Activated T-cell treated with anti-CD3 and anti-CD28 coated beads, Interleukin-2, amount 50 U/mL, for 1 hour (primary cell): ENCODE measurements around the gene PSMB5.
"Not testable (repeated sequence)": the region's sequence is repeated elsewhere in the genome, so short reads cannot be mapped to it uniquely, and the experiment has no call there.

Experiments used
- DNase-seq: peaks from one replicate; pipeline ENCODE4 v3.0.0-alpha.2; 2020

Gene PSMB5

GRCh38 chr14:23013054-23013748, 21.5 kb downstream of the PSMB5 start:
- DNase-seq: no peak

- peak; percentile 78 for DNase-seq
Observed at GRCh38 chr14:23009939-23010726, 24.6 kb downstream of the PSMB5 start, which contains the start of gene C14orf93. Gene C14orf93, minus strand, starts transcription at chr14:23010143. Its CDS starts 11,120 bp downstream, at chr14:22999023.

- DNase-seq: no peak
Observed at GRCh38 chr14:23009483-23009938, 25.2 kb downstream of the PSMB5 start.

- DNase-seq: no peak
Observed at GRCh38 chr14:23008831-23009230, 25.9 kb downstream of the PSMB5 start.

- DNase-seq: peak; percentile 95
Observed at GRCh38 chr14:23006544-23007419, 27.9 kb downstream of the PSMB5 start.

- DNase-seq: no peak
Observed at GRCh38 chr14:23006188-23006534, 28.5 kb downstream of the PSMB5 start.

- no peak for DNase-seq
Observed at GRCh38 chr14:23005451-23006187, 29.1 kb downstream of the PSMB5 start.

GRCh38 chr14:23004274-23004673, 30.4 kb downstream of the PSMB5 start:
- DNase-seq: not testable (repeated sequence)

- DNase-seq: no peak
Observed at GRCh38 chr14:23002592-23002991, 32.1 kb downstream of the PSMB5 start.

- no peak for DNase-seq
Observed at GRCh38 chr14:23000860-23001259, 33.8 kb downstream of the PSMB5 start.

- no peak for DNase-seq
Observed at GRCh38 chr14:22998329-22999012, 36.2 kb downstream of the PSMB5 start.

- DNase-seq: no peak
Observed at GRCh38 chr14:22997676-22998323, 36.9 kb downstream of the PSMB5 start.

GRCh38 chr14:22996768-22997654, 37.7 kb downstream of the PSMB5 start:
- DNase-seq: no peak

- no peak for DNase-seq
Observed at GRCh38 chr14:22995889-22996625, 38.6 kb downstream of the PSMB5 start.

GRCh38 chr14:22994762-22995275, 39.9 kb downstream of the PSMB5 start:
- DNase-seq: peak; percentile 36

- DNase-seq: no peak
Observed at GRCh38 chr14:22993517-22993916, 41.2 kb downstream of the PSMB5 start.

- DNase-seq: no peak
Observed at GRCh38 chr14:22991852-22992251, 42.8 kb downstream of the PSMB5 start.

GRCh38 chr14:22987291-22987690, 47.4 kb downstream of the PSMB5 start:
- DNase-seq: no peak

GRCh38 chr14:22986508-22987054, 48.1 kb downstream of the PSMB5 start:
- DNase-seq: peak; percentile 86
